Body of pancreas (tissue), 4 donors: ENCODE results near the gene MTG1.

ENCODE experiments used
- POLR2A ChIP-seq, 3 donors: fragments of 450-650 bp; IDR thresholded peaks; one replicate each; pipeline ENCODE4 v1.6.1; 2016; ENCODE audit warnings: antibody characterized with exemption in 3 of 3, mild to moderate bottlenecking in 2 of 3
- TF ChIP-seq, protein P1 (sequence below), 7 experiments: fragments of 450-650 bp in 4 of 7; fragments of 200-600 bp in 3 of 7; sonication (generic) in 3 of 7; IDR thresholded peaks; one replicate each; pipeline ENCODE4 v1.5.1; 2016 to 2019; ENCODE audit warnings: antibody characterized with exemption in 7 of 7

DNA sequence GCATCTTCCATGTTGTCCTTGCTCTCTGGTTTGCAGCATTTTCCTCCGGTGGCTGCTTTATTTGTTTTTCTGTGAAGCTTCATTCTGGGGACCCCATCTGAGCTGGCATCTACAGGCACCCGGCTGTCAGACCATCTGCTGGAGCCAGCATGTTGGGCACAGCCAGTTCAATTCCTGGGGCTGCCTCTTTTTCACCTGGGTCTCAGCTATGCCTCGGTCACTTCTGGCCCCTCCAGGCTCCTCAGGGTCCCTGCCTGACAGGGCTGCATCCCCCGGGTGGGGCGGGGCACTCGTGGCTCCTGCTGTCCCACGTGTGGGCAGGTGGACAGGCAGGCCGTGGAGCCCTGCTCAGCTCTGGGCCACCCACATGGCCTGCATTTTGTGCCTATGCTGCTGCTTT lies 67.9 kb downstream of the MTG1 start:
- TF ChIP-seq POLR2A (IDR thresholded peaks at IDR 0.05), result no peak
- TF ChIP-seq, protein P1, sequence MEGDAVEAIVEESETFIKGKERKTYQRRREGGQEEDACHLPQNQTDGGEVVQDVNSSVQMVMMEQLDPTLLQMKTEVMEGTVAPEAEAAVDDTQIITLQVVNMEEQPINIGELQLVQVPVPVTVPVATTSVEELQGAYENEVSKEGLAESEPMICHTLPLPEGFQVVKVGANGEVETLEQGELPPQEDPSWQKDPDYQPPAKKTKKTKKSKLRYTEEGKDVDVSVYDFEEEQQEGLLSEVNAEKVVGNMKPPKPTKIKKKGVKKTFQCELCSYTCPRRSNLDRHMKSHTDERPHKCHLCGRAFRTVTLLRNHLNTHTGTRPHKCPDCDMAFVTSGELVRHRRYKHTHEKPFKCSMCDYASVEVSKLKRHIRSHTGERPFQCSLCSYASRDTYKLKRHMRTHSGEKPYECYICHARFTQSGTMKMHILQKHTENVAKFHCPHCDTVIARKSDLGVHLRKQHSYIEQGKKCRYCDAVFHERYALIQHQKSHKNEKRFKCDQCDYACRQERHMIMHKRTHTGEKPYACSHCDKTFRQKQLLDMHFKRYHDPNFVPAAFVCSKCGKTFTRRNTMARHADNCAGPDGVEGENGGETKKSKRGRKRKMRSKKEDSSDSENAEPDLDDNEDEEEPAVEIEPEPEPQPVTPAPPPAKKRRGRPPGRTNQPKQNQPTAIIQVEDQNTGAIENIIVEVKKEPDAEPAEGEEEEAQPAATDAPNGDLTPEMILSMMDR (IDR thresholded peaks at IDR 0.05), result no peak
